Breast epithelium (tissue), 3 donors: ENCODE data around the gene MAN1A1.

Experiments used
- POLR2A ChIP-seq: fragments of 450-650 bp; IDR thresholded peaks from one replicate; pipeline ENCODE4 v1.6.1; 2016; ENCODE audit warnings: antibody characterized with exemption, mild to moderate bottlenecking, moderate library complexity
- POLR2AphosphoS5 ChIP-seq, 3 donors: sonication (generic); formaldehyde crosslinking; IDR thresholded peaks; one replicate each; pipeline ENCODE4 v1.6.1; 2017; ENCODE audit warnings: antibody characterized with exemption in 3 of 3
- TF ChIP-seq, protein P1 (sequence below), 3 donors: fragments of 450-650 bp; IDR thresholded peaks; one replicate each; pipeline ENCODE4 v1.5.1; 2016 to 2017; ENCODE audit warnings: antibody characterized with exemption in 3 of 3, mild to moderate bottlenecking in 3 of 3, moderate library complexity in 3 of 3

DNA sequence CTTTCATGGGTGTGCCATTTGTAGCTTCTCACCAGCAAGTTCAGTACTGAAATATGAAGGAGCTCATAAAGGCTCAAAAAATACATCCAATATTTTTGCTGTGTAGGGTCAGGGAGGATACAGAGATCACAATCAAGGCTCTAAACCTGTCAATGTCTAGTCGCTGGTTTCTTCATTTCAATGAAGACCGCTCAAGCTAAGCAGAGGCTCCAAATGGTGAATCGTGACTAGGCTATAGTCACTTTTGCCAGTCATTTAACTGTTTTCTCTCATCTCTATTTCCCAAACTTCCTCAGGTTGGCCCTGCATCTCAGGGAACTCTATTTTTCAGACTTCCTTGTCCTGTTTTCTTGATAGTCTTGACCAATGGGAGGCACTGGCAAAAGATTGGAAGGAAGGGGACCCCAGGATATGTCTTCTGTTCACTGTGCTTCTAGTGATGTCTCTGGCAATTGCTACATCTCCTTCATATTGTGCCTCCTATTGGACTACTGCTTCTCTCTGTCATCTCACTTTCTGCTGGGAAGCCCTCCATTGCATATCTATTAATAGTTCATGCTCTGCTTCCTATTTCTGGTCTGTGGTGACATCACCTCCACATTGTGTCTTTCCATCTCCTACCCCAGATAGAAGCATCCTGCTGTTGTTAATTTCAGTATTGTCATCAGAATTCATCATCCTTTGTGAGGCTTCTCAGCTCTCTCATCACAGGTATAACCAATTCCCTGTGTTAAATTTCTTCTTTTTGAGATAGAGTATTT, 183.4 kb downstream of the MAN1A1 start:
- TF ChIP-seq, protein P1, sequence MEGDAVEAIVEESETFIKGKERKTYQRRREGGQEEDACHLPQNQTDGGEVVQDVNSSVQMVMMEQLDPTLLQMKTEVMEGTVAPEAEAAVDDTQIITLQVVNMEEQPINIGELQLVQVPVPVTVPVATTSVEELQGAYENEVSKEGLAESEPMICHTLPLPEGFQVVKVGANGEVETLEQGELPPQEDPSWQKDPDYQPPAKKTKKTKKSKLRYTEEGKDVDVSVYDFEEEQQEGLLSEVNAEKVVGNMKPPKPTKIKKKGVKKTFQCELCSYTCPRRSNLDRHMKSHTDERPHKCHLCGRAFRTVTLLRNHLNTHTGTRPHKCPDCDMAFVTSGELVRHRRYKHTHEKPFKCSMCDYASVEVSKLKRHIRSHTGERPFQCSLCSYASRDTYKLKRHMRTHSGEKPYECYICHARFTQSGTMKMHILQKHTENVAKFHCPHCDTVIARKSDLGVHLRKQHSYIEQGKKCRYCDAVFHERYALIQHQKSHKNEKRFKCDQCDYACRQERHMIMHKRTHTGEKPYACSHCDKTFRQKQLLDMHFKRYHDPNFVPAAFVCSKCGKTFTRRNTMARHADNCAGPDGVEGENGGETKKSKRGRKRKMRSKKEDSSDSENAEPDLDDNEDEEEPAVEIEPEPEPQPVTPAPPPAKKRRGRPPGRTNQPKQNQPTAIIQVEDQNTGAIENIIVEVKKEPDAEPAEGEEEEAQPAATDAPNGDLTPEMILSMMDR (IDR thresholded peaks at IDR 0.05), result no peak
- TF ChIP-seq POLR2A (no peak), POLR2AphosphoS5 (IDR thresholded peaks at IDR 0.05) (no peak)
